ENCODE measurements around the gene NUDT21.

NUDT21 gene

GRCh38 chr16:56419740-56420548 lies 31.2 kb downstream of the NUDT21 start:
- TF ChIP-seq CTCF (IDR thresholded peaks at IDR 0.05; ENCODE audit: low read depth, low read length), result no peak
- H3K4me3 ChIP-seq (ENCODE audit: low read depth, low read length), result no peak overlapping the region
- no peak for DNase-seq
- H3K9me3 ChIP-seq, result no peaks in the 10 kb centered on the region
- H3K36me3 ChIP-seq, result peaks cover under 1% of the 10 kb centered on the region; the same call in 1 of the 2 replicates
- H3K4me1 ChIP-seq, result peaks cover 7% of the 10 kb centered on the region
- H3K27me3 ChIP-seq, result no peaks in the 10 kb centered on the region

- DNase-seq, result no peak
- no peak for TF ChIP-seq CTCF (IDR thresholded peaks at IDR 0.05; ENCODE audit: low read depth, low read length)
- Histone ChIP-seq H3K9me3 (no peaks in the 10 kb centered on the region), H3K36me3 (peaks cover 3% of the 10 kb centered on the region; the same call in 1 of the 2 replicates), H3K4me1 (peaks cover 4% of the 10 kb centered on the region), H3K4me3 (ENCODE audit: low read depth, low read length) (no peak overlapping the region), H3K27me3 (no peaks in the 10 kb centered on the region)
Observed at GRCh38 chr16:56417138-56417537, 34.0 kb downstream of the NUDT21 start.

GRCh38 chr16:56415875-56416274 lies 35.3 kb downstream of the NUDT21 start:
- Histone ChIP-seq H3K9me3 (no peaks in the 10 kb centered on the region), H3K36me3 (peaks cover 3% of the 10 kb centered on the region; the same call in 1 of the 2 replicates), H3K4me1 (peaks cover 4% of the 10 kb centered on the region), H3K4me3 (ENCODE audit: low read depth, low read length) (no peak overlapping the region), H3K27me3 (no peaks in the 10 kb centered on the region)
- DNase-seq, result no peak
- no peak for TF ChIP-seq CTCF (IDR thresholded peaks at IDR 0.05; ENCODE audit: low read depth, low read length)

GRCh38 chr16:56414366-56414765 lies 36.8 kb downstream of the NUDT21 start:
- Histone ChIP-seq H3K27me3 (no peaks in the 10 kb centered on the region), H3K4me1 (peaks cover 4% of the 10 kb centered on the region), H3K36me3 (peaks cover 3% of the 10 kb centered on the region; the same call in 1 of the 2 replicates), H3K9me3 (no peaks in the 10 kb centered on the region), H3K4me3 (ENCODE audit: low read depth, low read length) (no peak overlapping the region)
- no peak for TF ChIP-seq CTCF (IDR thresholded peaks at IDR 0.05; ENCODE audit: low read depth, low read length)
- DNase-seq, result no peak

- H3K4me1 ChIP-seq, result peaks cover 4% of the 10 kb centered on the region
- no peaks in the 10 kb centered on the region for H3K27me3 ChIP-seq
- no peaks in the 10 kb centered on the region for H3K9me3 ChIP-seq
- H3K4me3 ChIP-seq (ENCODE audit: low read depth, low read length), result no peak overlapping the region
- no peak for TF ChIP-seq CTCF (IDR thresholded peaks at IDR 0.05; ENCODE audit: low read depth, low read length)
- peaks cover 3% of the 10 kb centered on the region; the same call in 1 of the 2 replicates for H3K36me3 ChIP-seq
- DNase-seq, result no peak
Observed at GRCh38 chr16:56413381-56413780, 37.8 kb downstream of the NUDT21 start.

- no peaks in the 10 kb centered on the region for H3K9me3 ChIP-seq
- DNase-seq, result no peak
- no peak overlapping the region for H3K4me3 ChIP-seq (ENCODE audit: low read depth, low read length)
- H3K36me3 ChIP-seq, result peaks cover 3% of the 10 kb centered on the region; the same call in 1 of the 2 replicates
- no peaks in the 10 kb centered on the region for H3K27me3 ChIP-seq
- no peak for TF ChIP-seq CTCF (IDR thresholded peaks at IDR 0.05; ENCODE audit: low read depth, low read length)
- H3K4me1 ChIP-seq, result peaks cover 4% of the 10 kb centered on the region
Observed at GRCh38 chr16:56411624-56412023, 39.5 kb downstream of the NUDT21 start.
